ENCODE results near the gene PDCD11.

- TF ChIP-seq CTCF (conservative IDR thresholded peaks at IDR 0.05) (no peak), EZH2 (IDR thresholded peaks at IDR 0.05; ENCODE audit: low read depth) (no peak)
These were observed 53.8 kb downstream of the PDCD11 start for GRCh38 chr10:103450201-103450695.

Data from PC-9 (cell line).